ENCODE data around the gene INPP5E. TPM values are rescaled to one million over a fixed set of nuclear protein-coding genes. Genes with fewer than 3 reads are reported as not detected.

Gene INPP5E
- total and polyA plus RNA-seq, 2 experiments from 2014 or later = 5.3 to 7.1 TPM

- Histone ChIP-seq H3K4me3 (no peak overlapping the region), H3K9me3 (ENCODE audit: low read depth) (no peaks in the 10 kb centered on the region), H3K27me3 (no peaks in the 10 kb centered on the region), H3K4me1 (ENCODE audit: insufficient read depth) (no peaks in the 10 kb centered on the region), H3K36me3 (replicated peaks; ENCODE audit: insufficient read depth, low read depth) (no peaks in the 10 kb centered on the region), H3K27ac (no peak overlapping the region), H4K20me1 (ENCODE audit: insufficient read depth, poor library complexity, severe bottlenecking) (no peaks in the 10 kb centered on the region), H3K79me2 (no peaks in the 10 kb centered on the region), H3K4me2 (no peak overlapping the region), H3K9me2 (replicated peaks; ENCODE audit: insufficient read depth) (no peaks in the 10 kb centered on the region), H2AFZ (no peak overlapping the region)
- 96% methylated on average over 2 of the region's 3 CpGs for WGBS (ENCODE audit: low lambda C conversion rate, missing lambda C conversion rate)
- TF ChIP-seq EZH2 (IDR thresholded peaks at IDR 0.05; ENCODE audit: borderline replicate concordance) (no peak), EZH2phosphoT487 (IDR thresholded peaks at IDR 0.05; ENCODE audit: low read depth, severe bottlenecking, unreplicated experiment) (no peak), CTCF (IDR thresholded peaks at IDR 0.05; ENCODE audit: poor library complexity) (no peak)
- no peak for DNase-seq (ENCODE audit: low spot score)
Measured at GRCh38 chr9:136448655-136449054, 9.0 kb upstream of the INPP5E start.

GRCh38 chr9:136447173-136447778 lies 7.6 kb upstream of the INPP5E start:
- no peak overlapping the region for H3K27ac ChIP-seq
- no peaks in the 10 kb centered on the region for H3K27me3 ChIP-seq
- no peak overlapping the region for H3K4me3 ChIP-seq
- no peak for DNase-seq (ENCODE audit: low spot score)
- H3K4me2 ChIP-seq = no peak overlapping the region
- no peak for TF ChIP-seq EZH2phosphoT487 (IDR thresholded peaks at IDR 0.05; ENCODE audit: low read depth, severe bottlenecking, unreplicated experiment)
- TF ChIP-seq CTCF (IDR thresholded peaks at IDR 0.05; ENCODE audit: poor library complexity) = no peak
- no peak for TF ChIP-seq EZH2 (IDR thresholded peaks at IDR 0.05; ENCODE audit: borderline replicate concordance)
- no peaks in the 10 kb centered on the region for H4K20me1 ChIP-seq (ENCODE audit: insufficient read depth, poor library complexity, severe bottlenecking)
- no peaks in the 10 kb centered on the region for H3K9me3 ChIP-seq (ENCODE audit: low read depth)
- 96% methylated on average over 27 of the region's 27 CpGs for WGBS (ENCODE audit: low lambda C conversion rate, missing lambda C conversion rate)
- no peaks in the 10 kb centered on the region for H3K9me2 ChIP-seq (replicated peaks; ENCODE audit: insufficient read depth)
- H3K36me3 ChIP-seq (replicated peaks; ENCODE audit: insufficient read depth, low read depth) = no peaks in the 10 kb centered on the region
- H3K4me1 ChIP-seq (ENCODE audit: insufficient read depth) = no peaks in the 10 kb centered on the region
- no peak overlapping the region for H2AFZ ChIP-seq
- no peaks in the 10 kb centered on the region for H3K79me2 ChIP-seq

GRCh38 chr9:136445799-136446198 lies 6.2 kb upstream of the INPP5E start:
- H3K79me2 ChIP-seq = no peaks in the 10 kb centered on the region
- no peak overlapping the region for H3K27ac ChIP-seq
- no peaks in the 10 kb centered on the region for H3K4me1 ChIP-seq (ENCODE audit: insufficient read depth)
- TF ChIP-seq EZH2 (IDR thresholded peaks at IDR 0.05; ENCODE audit: borderline replicate concordance) (no peak), CTCF (IDR thresholded peaks at IDR 0.05; ENCODE audit: poor library complexity) (no peak), EZH2phosphoT487 (IDR thresholded peaks at IDR 0.05; ENCODE audit: low read depth, severe bottlenecking, unreplicated experiment) (no peak)
- H2AFZ ChIP-seq = no peak overlapping the region
- WGBS (ENCODE audit: low lambda C conversion rate, missing lambda C conversion rate) = 93% methylated on average over 7 of the region's 7 CpGs
- H3K9me2 ChIP-seq (replicated peaks; ENCODE audit: insufficient read depth) = no peaks in the 10 kb centered on the region
- no peaks in the 10 kb centered on the region for H3K36me3 ChIP-seq (replicated peaks; ENCODE audit: insufficient read depth, low read depth)
- no peak for DNase-seq (ENCODE audit: low spot score)
- H3K27me3 ChIP-seq = no peaks in the 10 kb centered on the region
- H3K9me3 ChIP-seq (ENCODE audit: low read depth) = no peaks in the 10 kb centered on the region
- no peaks in the 10 kb centered on the region for H4K20me1 ChIP-seq (ENCODE audit: insufficient read depth, poor library complexity, severe bottlenecking)
- H3K4me3 ChIP-seq = no peak overlapping the region
- no peak overlapping the region for H3K4me2 ChIP-seq
